NB4 (cell line): ENCODE results near the gene SDK2.

Experiments used
- POLR2A ChIP-seq: IDR thresholded peaks from 2 replicates; pipeline ENCODE4 v1.6.1; 2011; ENCODE audit warnings: mild to moderate bottlenecking; ENCODE audit not compliant: insufficient read length; ENCODE audit errors: extremely low read depth
- TF ChIP-seq, protein P1 (sequence below): IDR thresholded peaks from 2 replicates; pipeline ENCODE4 v1.6.1; 2011; ENCODE audit warnings: low read depth, low read length

DNA sequence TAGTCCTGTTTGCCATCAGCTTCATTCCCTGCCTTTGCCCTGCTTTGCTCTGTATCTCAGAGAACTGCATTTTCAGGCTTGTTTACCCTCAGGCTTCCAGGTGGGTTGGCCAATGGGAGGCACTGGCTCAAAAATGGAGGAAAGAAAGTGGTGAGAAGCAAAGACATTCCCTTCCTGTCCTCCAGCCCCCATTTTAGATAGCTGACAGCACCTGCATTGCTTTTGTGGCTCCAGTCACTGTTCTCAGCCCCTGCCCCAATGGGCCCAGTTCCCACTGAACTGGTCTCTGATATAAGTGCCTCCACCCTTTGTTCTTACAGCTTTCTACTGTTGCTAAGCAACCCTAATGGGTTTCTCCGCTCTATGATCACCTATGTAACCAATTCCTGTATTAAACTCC is 19.4 kb upstream of the SDK2 start:
- TF ChIP-seq, protein P1, sequence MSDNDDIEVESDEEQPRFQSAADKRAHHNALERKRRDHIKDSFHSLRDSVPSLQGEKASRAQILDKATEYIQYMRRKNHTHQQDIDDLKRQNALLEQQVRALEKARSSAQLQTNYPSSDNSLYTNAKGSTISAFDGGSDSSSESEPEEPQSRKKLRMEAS = no peak
- no peak for TF ChIP-seq POLR2A
